ENCODE data around the gene CYBC1.

Gene CYBC1

DNA sequence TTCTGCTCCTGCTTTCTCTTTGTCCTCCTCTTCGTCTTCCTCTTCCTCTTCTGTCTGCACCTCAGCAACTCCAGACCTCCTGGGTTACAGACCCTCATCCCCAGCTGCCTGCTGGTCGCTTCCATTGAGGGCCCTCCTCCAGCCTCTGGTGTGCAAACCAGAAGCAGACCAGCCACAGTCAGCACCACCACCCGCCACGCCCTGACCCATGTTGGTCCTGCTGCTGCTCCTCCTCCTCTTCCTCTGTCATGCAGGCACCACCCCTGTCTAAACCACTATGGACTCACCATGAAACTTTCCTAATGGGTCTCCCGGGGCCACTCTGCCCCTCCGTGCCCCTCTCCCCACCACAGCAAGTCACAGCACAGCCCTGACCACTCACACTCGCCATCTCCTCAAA, 20.7 kb downstream of the CYBC1 start:
- in situ Hi-C loops (cut with MboI; ENCODE audit: low pct_unique_long_range_greater_than_20kb, low sequenced_read_pairs, unreplicated experiment), result no loop called here
- TF ChIP-seq, protein P1, sequence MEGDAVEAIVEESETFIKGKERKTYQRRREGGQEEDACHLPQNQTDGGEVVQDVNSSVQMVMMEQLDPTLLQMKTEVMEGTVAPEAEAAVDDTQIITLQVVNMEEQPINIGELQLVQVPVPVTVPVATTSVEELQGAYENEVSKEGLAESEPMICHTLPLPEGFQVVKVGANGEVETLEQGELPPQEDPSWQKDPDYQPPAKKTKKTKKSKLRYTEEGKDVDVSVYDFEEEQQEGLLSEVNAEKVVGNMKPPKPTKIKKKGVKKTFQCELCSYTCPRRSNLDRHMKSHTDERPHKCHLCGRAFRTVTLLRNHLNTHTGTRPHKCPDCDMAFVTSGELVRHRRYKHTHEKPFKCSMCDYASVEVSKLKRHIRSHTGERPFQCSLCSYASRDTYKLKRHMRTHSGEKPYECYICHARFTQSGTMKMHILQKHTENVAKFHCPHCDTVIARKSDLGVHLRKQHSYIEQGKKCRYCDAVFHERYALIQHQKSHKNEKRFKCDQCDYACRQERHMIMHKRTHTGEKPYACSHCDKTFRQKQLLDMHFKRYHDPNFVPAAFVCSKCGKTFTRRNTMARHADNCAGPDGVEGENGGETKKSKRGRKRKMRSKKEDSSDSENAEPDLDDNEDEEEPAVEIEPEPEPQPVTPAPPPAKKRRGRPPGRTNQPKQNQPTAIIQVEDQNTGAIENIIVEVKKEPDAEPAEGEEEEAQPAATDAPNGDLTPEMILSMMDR (IDR thresholded peaks at IDR 0.05; ENCODE audit: extremely low read depth, insufficient read depth, missing control alignments), result no peak
- DNase-seq (ENCODE audit: low spot score), result no peak

DNA sequence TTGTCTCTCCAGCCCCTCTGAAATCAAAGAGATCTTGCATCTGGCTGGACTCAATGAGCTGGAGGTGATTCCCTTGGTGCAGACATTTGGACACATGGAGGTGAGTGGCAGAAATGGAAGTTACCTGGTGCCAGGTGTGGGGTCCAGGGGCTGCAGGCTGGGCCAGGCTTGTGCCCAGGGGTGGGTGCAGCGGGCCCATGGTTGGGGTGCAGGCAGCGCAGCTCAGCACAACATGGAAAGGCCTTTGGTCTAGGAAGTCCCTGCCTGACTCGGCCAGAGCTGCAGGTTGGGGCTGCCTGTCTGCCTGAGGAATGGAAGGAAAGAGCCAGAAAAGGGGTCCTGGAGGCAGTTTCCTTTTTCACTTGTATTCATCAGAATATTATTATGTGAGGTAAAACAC, 22.0 kb downstream of the CYBC1 start:
- DNase-seq (ENCODE audit: low spot score), result no peak
- in situ Hi-C loops (cut with MboI; ENCODE audit: low pct_unique_long_range_greater_than_20kb, low sequenced_read_pairs, unreplicated experiment), result no loop called here

GRCh38 chr17:82424863-82425159, 25.7 kb downstream of the CYBC1 start:
- DNase-seq (ENCODE audit: low spot score), result no peak
- TF ChIP-seq, protein P1 (IDR thresholded peaks at IDR 0.05; ENCODE audit: extremely low read depth, insufficient read depth, missing control alignments), result no peak
- in situ Hi-C loops (cut with MboI; ENCODE audit: low pct_unique_long_range_greater_than_20kb, low sequenced_read_pairs, unreplicated experiment), result no loop called here

More for the DNA sequence above, 22.0 kb downstream of the CYBC1 start:
- TF ChIP-seq, protein P1 (IDR thresholded peaks at IDR 0.05; ENCODE audit: extremely low read depth, insufficient read depth, missing control alignments), result no peak

DNA sequence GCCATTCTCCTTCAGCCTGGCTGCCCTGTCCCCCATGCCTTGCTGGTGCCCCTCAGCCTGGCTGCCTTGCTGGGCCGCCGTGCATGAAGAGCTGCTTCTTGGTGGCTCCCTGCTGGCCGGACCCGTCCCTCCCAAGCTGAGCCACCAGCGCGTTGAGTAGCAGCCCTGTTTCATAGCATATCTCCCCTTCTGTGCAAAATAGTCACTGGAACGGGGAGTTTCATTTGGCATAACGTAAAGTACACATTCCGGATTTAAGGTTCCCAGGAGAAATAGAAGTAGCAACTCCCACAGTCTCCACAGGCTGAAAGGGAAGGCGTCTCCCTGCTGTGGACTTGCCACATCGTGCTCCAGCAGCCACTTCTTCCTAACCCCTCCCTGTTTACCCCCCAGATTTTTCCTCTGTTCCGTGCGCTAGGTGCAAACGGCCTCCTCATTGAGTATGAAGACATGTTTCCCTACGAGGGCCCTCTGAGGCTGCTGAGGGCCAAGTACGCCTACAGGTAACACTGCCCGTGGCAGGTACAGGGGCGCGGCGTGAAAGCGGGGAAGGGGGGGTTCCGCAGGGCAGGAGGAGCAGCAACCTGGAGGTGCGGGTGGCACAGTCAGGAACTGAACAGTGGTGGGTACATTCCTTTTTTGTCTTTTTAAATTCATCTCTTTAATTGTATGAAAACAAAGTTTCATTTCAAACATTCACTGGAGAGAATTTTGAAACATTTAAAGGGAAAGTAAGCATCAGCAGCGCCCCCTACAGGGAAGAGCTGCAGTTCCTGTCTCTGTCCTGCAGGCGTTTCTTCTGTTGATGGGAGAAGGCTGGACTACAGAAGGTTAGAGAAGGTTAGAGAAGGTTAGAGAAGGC, 26.3 kb downstream of the CYBC1 start:
- TF ChIP-seq, protein P1 (IDR thresholded peaks at IDR 0.05; ENCODE audit: extremely low read depth, insufficient read depth, missing control alignments), result peak; percentile 78
- DNase-seq (ENCODE audit: low spot score), result peak; percentile 71
- in situ Hi-C loops (cut with MboI; ENCODE audit: low pct_unique_long_range_greater_than_20kb, low sequenced_read_pairs, unreplicated experiment), result no loop called here

GRCh38 chr17:82419540-82419939, 31.0 kb downstream of the CYBC1 start:
- DNase-seq (ENCODE audit: low spot score), result no peak
- in situ Hi-C loops (cut with MboI; ENCODE audit: low pct_unique_long_range_greater_than_20kb, low sequenced_read_pairs, unreplicated experiment), result no loop called here
- TF ChIP-seq, protein P1 (IDR thresholded peaks at IDR 0.05; ENCODE audit: extremely low read depth, insufficient read depth, missing control alignments), result no peak

DNA sequence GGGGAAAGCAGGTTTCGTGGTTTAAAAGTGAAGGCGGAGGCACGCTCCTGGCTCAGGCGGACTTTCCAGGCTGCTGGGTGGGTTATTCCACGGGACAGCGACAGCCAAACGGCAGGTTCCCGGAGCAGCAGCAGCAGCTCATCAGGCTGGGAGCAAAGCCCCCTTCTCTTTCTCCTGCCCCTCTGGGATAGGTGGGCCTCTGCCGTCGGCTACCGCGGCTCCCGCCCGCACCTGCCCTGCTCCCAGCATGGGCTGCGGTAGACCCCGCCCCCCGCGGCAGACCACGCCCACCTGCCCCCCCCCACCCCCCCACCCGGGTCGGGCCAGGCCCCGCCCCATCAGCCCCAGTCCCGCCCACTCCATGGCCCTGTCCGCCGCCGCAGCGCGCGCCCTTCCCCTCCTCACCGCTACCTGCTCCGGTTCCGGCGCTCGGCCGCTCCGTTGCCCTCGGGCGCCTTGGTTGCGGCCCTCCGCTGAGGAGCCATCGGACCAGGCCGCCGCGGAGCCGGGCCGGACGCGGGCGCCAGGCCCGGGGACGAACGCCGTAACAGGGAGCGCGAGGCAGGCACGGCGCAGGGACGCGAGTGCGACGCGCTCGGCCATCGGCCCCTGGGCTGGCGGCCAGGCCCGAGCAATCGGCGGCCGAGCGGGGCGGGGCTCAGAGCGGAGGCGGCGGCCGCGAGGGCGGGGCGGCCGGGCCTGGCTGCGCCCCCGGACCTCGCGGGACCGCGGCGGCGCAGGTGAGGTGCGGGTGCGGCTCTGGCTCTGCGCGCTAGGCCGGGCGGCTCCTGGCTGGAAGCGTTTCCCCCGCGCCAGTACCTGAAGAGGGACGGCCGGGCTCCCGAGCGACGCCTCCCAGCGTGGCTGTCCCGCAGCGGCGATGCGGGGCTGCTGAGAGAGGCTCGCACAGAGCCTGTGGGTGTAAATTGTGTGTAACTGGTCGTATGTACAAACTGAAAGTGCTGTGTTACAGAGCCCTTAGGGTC, 32.3 kb downstream of the CYBC1 start, which contains the start of the genes HEXD and OGFOD3:
HEXD (plus strand) TSS at position 347 of the 986 bp plus-strand sequence. CDS start 1,453 bp downstream, outside the sequence.
OGFOD3 (minus strand) TSS at position 586 of the 986 bp plus-strand sequence; CDS start at position 485, 101 bp downstream.
- DNase-seq (ENCODE audit: low spot score), result peak; percentile 99
- in situ Hi-C loops (cut with MboI; ENCODE audit: low pct_unique_long_range_greater_than_20kb, low sequenced_read_pairs, unreplicated experiment), result no loop called here
- TF ChIP-seq, protein P1 (IDR thresholded peaks at IDR 0.05; ENCODE audit: extremely low read depth, insufficient read depth, missing control alignments), result no peak
